ENCODE results near the gene DEPDC5. TPM values are rescaled to one million over a fixed set of nuclear protein-coding genes. Genes with fewer than 3 reads are reported as not detected.

The DEPDC5 gene
- total RNA-seq, 4 donors from 2014 or later = 18.0 to 33.9 (median 23.5) TPM

GRCh38 chr22:31909977-31910376, 156.2 kb downstream of the DEPDC5 start:
- DNase-seq (ENCODE audit: low spot score in 2 of 2) = no peak
- Histone ChIP-seq H3K36me3 (peaks cover 0 to 70% (median 15%) of the 10 kb centered on the region in 3 donors), H3K27me3 (no peaks in the 10 kb centered on the region), H3K4me1 (no peaks in the 10 kb centered on the region), H3K27ac (no peak overlapping the region), H3K4me3 (no peak overlapping the region), H3K9me3 (no peaks in the 10 kb centered on the region)
- TF ChIP-seq CTCF (IDR thresholded peaks at IDR 0.05) (no peak), POLR2A (IDR thresholded peaks at IDR 0.05) (no peak), EP300 (IDR thresholded peaks at IDR 0.05) (no peak)
- 80 to 94% methylated on average over 5 of the region's 5 CpGs for WGBS, 2 donors

GRCh38 chr22:31911565-31912406, 158.0 kb downstream of the DEPDC5 start:
- H3K27me3 ChIP-seq = no peaks in the 10 kb centered on the region
- no peaks in the 10 kb centered on the region for H3K4me1 ChIP-seq
- no peak for DNase-seq (ENCODE audit: low spot score in 2 of 2)
- no peak for TF ChIP-seq CTCF (IDR thresholded peaks at IDR 0.05)
- TF ChIP-seq EP300 (IDR thresholded peaks at IDR 0.05) = no peak
- no peak for TF ChIP-seq POLR2A (IDR thresholded peaks at IDR 0.05)
- H3K4me3 ChIP-seq = no peak overlapping the region
- 90 to 94% methylated on average over 7 of the region's 7 CpGs for WGBS, 2 donors
- H3K27ac ChIP-seq = no peak overlapping the region
- peaks cover 0 to 52% (median 0%) of the 10 kb centered on the region in 3 donors for H3K36me3 ChIP-seq
- H3K9me3 ChIP-seq = no peaks in the 10 kb centered on the region

- H3K27me3 ChIP-seq = no peaks in the 10 kb centered on the region
- H3K4me1 ChIP-seq = peaks cover 0 to 3% (median 0%) of the 10 kb centered on the region in 4 donors
- H3K36me3 ChIP-seq = peaks cover 0 to 46% (median 0%) of the 10 kb centered on the region in 3 donors
- no peak for DNase-seq (ENCODE audit: low spot score in 2 of 2)
- 78 to 82% methylated on average over 1 of the region's 1 CpG for WGBS, 2 donors
- H3K4me3 ChIP-seq = no peak overlapping the region
- no peaks in the 10 kb centered on the region for H3K9me3 ChIP-seq
- TF ChIP-seq EP300 (IDR thresholded peaks at IDR 0.05) (no peak), POLR2A (IDR thresholded peaks at IDR 0.05) (no peak), CTCF (IDR thresholded peaks at IDR 0.05) (no peak)
- H3K27ac ChIP-seq = no peak overlapping the region
Measured at GRCh38 chr22:31912407-31912743, 158.6 kb downstream of the DEPDC5 start.

- H3K36me3 ChIP-seq = peaks cover 0 to 14% (median 0%) of the 10 kb centered on the region in 3 donors
- no peaks in the 10 kb centered on the region for H3K9me3 ChIP-seq
- TF ChIP-seq CTCF (IDR thresholded peaks at IDR 0.05) (no peak), POLR2A (IDR thresholded peaks at IDR 0.05) (no peak), EP300 (IDR thresholded peaks at IDR 0.05) (no peak)
- no peak overlapping the region for H3K27ac ChIP-seq
- 91 to 95% methylated on average over 10 of the region's 10 CpGs for WGBS, 2 donors
- no peak for DNase-seq (ENCODE audit: low spot score in 2 of 2)
- no peaks in the 10 kb centered on the region for H3K27me3 ChIP-seq
- no peak overlapping the region for H3K4me3 ChIP-seq
- H3K4me1 ChIP-seq = peaks cover 0 to 9% (median 0%) of the 10 kb centered on the region in 4 donors
Measured at GRCh38 chr22:31915586-31915985, 161.8 kb downstream of the DEPDC5 start.

GRCh38 chr22:31917227-31917921, 163.6 kb downstream of the DEPDC5 start:
- Histone ChIP-seq H3K9me3 (no peaks in the 10 kb centered on the region), H3K4me3 (no peak overlapping the region), H3K4me1 (peaks cover 0 to 9% (median 0%) of the 10 kb centered on the region in 4 donors), H3K27ac (no peak overlapping the region), H3K36me3 (no peaks in the 10 kb centered on the region), H3K27me3 (no peaks in the 10 kb centered on the region)
- no peak for TF ChIP-seq EP300 (IDR thresholded peaks at IDR 0.05)
- TF ChIP-seq CTCF (IDR thresholded peaks at IDR 0.05) = no peak
- no peak for TF ChIP-seq POLR2A (IDR thresholded peaks at IDR 0.05)
- DNase-seq (ENCODE audit: low spot score in 2 of 2) = no peak
- WGBS, 2 donors = 77 to 78% methylated on average over 17 of the region's 17 CpGs

Data from tibial nerve (tissue), 4 donors.